GM12801 (cell line): ENCODE results near the gene WNT16.

ENCODE experiments used
- CTCF ChIP-seq: IDR thresholded peaks from one replicate; pipeline ENCODE4 v1.5.1; 2011; ENCODE audit warnings: control low read depth; ENCODE audit not compliant: insufficient read length; ENCODE audit errors: extremely low read depth

WNT16 gene

GRCh38 chr7:121313220-121313792, 15.5 kb upstream of the WNT16 start:
- TF ChIP-seq CTCF: no peak

GRCh38 chr7:121313793-121314676, 14.8 kb upstream of the WNT16 start:
- no peak for TF ChIP-seq CTCF

- no peak for TF ChIP-seq CTCF
Measured at GRCh38 chr7:121322460-121322859, 6.3 kb upstream of the WNT16 start.

- no peak for TF ChIP-seq CTCF
Measured at GRCh38 chr7:121323515-121324302, 5.1 kb upstream of the WNT16 start.

- TF ChIP-seq CTCF: no peak
Measured at GRCh38 chr7:121327671-121328070, 1.1 kb upstream of the WNT16 start.

- no peak for TF ChIP-seq CTCF
Measured at GRCh38 chr7:121329191-121330052, 622 bp downstream of the WNT16 start.
